ENCODE data around the gene ELMO3. TPM values are rescaled to one million over a fixed set of nuclear protein-coding genes. Genes with fewer than 3 reads are reported as not detected.
A peak's percentile ranks its signal among the peaks of the same experiment; 100 is the strongest.

The ELMO3 gene
- total and polyA plus RNA-seq, 2 of the 13 experiments (the other 11 are each of a cell fraction or from before 2014, with no cell fraction given): 2.6 to 4.0 TPM

- TF ChIP-seq SCMH1 (CRISPR knock-in tag; IDR thresholded peaks at IDR 0.05; ENCODE audit: borderline replicate concordance) (no peak), YEATS2 (CRISPR knock-in tag; IDR thresholded peaks at IDR 0.05; ENCODE audit: borderline replicate concordance) (0 out of 2 replicates have a peak, but pooled peaks have one; percentile 55), TEAD2 (CRISPR knock-in tag; IDR thresholded peaks at IDR 0.05) (no peak), KLF9 (CRISPR knock-in tag; IDR thresholded peaks at IDR 0.05; ENCODE audit: low read depth) (no peak), KAT2B (IDR thresholded peaks at IDR 0.05; ENCODE audit: borderline replicate concordance, low read depth, low read length) (no peak), DNMT3B (CRISPR knock-in tag; conservative IDR thresholded peaks at IDR 0.05) (no peak), SNAPC5 (CRISPR knock-in tag; IDR thresholded peaks at IDR 0.05; ENCODE audit: borderline replicate concordance) (no peak), ZNF382 (CRISPR knock-in tag; IDR thresholded peaks at IDR 0.05; ENCODE audit: borderline replicate concordance) (no peak), FOXP4 (CRISPR knock-in tag; IDR thresholded peaks at IDR 0.05) (peak; percentile 44; the same call in 1 of the 2 replicates), ZNF30 (CRISPR knock-in tag; IDR thresholded peaks at IDR 0.05) (no peak), MLX (CRISPR knock-in tag; IDR thresholded peaks at IDR 0.05) (no peak), ZNF574 (CRISPR knock-in tag; IDR thresholded peaks at IDR 0.05) (0 out of 2 replicates have a peak, but pooled peaks have one; percentile 61), ZFAT (CRISPR knock-in tag; conservative IDR thresholded peaks at IDR 0.05) (no peak), NBN (conservative IDR thresholded peaks at IDR 0.05) (no peak), GZF1 (CRISPR knock-in tag; IDR thresholded peaks at IDR 0.05) (peak; percentile 21; the same call in 1 of the 2 replicates), ZNF615 (CRISPR knock-in tag; IDR thresholded peaks at IDR 0.05; ENCODE audit: borderline replicate concordance) (no peak), ATRX (CRISPR knock-in tag; IDR thresholded peaks at IDR 0.05; ENCODE audit: borderline replicate concordance) (no peak), RARG (CRISPR knock-in tag; IDR thresholded peaks at IDR 0.05; ENCODE audit: low read depth) (no peak), EED (CRISPR knock-in tag; IDR thresholded peaks at IDR 0.05) (peak; percentile 67; the same call in 1 of the 2 replicates), PTBP1 (IDR thresholded peaks at IDR 0.05; ENCODE audit: low read depth, low read length, poor library complexity, severe bottlenecking) (no peak), ZNF724P (CRISPR knock-in tag; IDR thresholded peaks at IDR 0.05; ENCODE audit: borderline replicate concordance) (peak; percentile 80), ZEB1 (IDR thresholded peaks at IDR 0.05; ENCODE audit: insufficient replicate concordance, low read depth) (peak; percentile 90), SNAI1 (CRISPR knock-in tag; IDR thresholded peaks at IDR 0.05; ENCODE audit: borderline replicate concordance) (no peak)
Observed at GRCh38 chr16:67177743-67178699, 20.9 kb upstream of the ELMO3 start (continued).

Data from HepG2 (cell line).